Chondrocyte (in vitro differentiated cells): ENCODE measurements around the gene SYCP3. TPM values are rescaled to one million over a fixed set of nuclear protein-coding genes. Genes with fewer than 3 reads are reported as not detected.

Experiments used
- DNase-seq: peaks from one replicate; pipeline ENCODE4 v3.0.0; 2021; ENCODE audit warnings: mixed read lengths, low spot score
- H3K27ac Mint-ChIP-seq: one replicate; pipeline ENCODE4 v1.8.0; 2021; ENCODE audit warnings: mild to moderate bottlenecking, moderate library complexity, mixed read lengths; ENCODE audit not compliant: unreplicated experiment
- H3K27me3 Mint-ChIP-seq: 2 replicates; pipeline ENCODE4 v1.8.0; 2021; ENCODE audit warnings: low read depth, mixed read lengths
- H3K36me3 Mint-ChIP-seq: 2 replicates; pipeline ENCODE4 v1.8.0; 2021; ENCODE audit warnings: low read depth, mixed read lengths
- H3K4me1 Mint-ChIP-seq: 2 replicates; pipeline ENCODE4 v1.8.0; 2021; ENCODE audit warnings: low read depth, mild to moderate bottlenecking, mixed read lengths
- H3K4me3 Mint-ChIP-seq: one replicate; pipeline ENCODE4 v1.8.0; 2021; ENCODE audit warnings: mild to moderate bottlenecking, moderate library complexity, mixed read lengths; ENCODE audit not compliant: unreplicated experiment
- H3K9me3 Mint-ChIP-seq: 2 replicates; pipeline ENCODE4 v1.8.0; 2021; ENCODE audit warnings: low read depth, mixed read lengths
- CTCF ChIP-seq: fragments of 200-600 bp; sonication (generic); IDR thresholded peaks from 2 replicates; pipeline ENCODE4 v1.5.0; 2021; ENCODE audit warnings: antibody characterized with exemption, mild to moderate bottlenecking, moderate library complexity
- total RNA-seq: library from RNA; stranded (reverse); gene quantifications from 3 replicates; pipeline ENCODE4 v1.2.1, GENCODE V29; 2021

SYCP3 gene
- total RNA-seq, 1 donor from 2014 or later = 0.05 TPM

- peak overlapping the region; percentile 84 for H3K4me3 Mint-ChIP-seq
- peak overlapping the region; percentile 69 for H3K27ac Mint-ChIP-seq
- no peaks in the 10 kb centered on the region for H3K9me3 Mint-ChIP-seq
- no peaks in the 10 kb centered on the region for H3K36me3 Mint-ChIP-seq
- H3K27me3 Mint-ChIP-seq = no peaks in the 10 kb centered on the region
- TF ChIP-seq CTCF = peak; percentile 62
- H3K4me1 Mint-ChIP-seq = peaks cover 36% of the 10 kb centered on the region
- no peak for DNase-seq
These were observed 40.4 kb downstream of the SYCP3 start for GRCh38 chr12:101698800-101699347.

- DNase-seq = no peak
- Mint-ChIP-seq H3K27ac (peak overlapping the region; percentile 69), H3K4me3 (peak overlapping the region; percentile 84), H3K36me3 (no peaks in the 10 kb centered on the region), H3K27me3 (no peaks in the 10 kb centered on the region), H3K9me3 (no peaks in the 10 kb centered on the region), H3K4me1 (peaks cover 36% of the 10 kb centered on the region)
- no peak for TF ChIP-seq CTCF
These were observed 41.1 kb downstream of the SYCP3 start for GRCh38 chr12:101697930-101698799.

DNA sequence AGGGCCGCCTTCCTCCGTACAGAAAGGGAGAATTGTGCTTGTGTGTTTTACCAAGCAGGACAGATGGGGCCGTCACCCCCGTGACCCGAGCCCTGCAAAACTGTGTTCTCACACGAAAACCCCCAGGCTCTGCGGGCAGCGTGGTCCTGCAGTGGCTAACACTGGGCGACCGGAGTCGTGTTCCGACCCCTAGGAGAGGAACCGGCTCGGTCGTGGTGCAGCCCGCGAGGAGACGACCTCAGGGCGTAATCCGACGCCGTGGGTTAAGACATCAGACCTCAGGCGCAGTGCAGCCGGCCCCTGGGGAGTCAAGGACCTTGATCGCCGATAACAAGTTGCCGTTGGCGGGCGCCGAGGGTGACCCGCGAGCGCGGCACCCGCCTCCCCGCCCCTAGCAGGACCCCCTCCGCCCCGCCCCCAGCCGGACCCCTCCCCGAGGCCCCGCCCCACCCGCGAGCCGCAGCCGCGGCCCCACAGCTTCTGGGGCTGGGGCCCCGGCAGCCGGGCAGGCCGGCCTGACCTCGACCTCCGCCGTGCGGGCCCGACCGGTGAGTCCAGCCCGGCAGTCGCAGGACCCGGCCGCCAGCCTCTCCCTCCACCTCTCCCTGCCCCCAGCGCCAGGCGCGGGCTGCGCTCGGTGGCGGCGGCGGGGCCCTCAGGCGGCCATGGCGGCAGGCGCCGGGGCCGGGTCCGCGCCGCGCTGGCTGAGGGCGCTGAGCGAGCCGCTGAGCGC is 41.9 kb downstream of the SYCP3 start, which contains the start of gene CHPT1:
Gene CHPT1, plus strand, starts transcription at position 444 of the 733 bp plus-strand sequence. Its CDS starts 222 bp downstream, at position 666.
- no peak for TF ChIP-seq CTCF
- peak within 1 kb of the TSS; percentile 84 for H3K4me3 Mint-ChIP-seq
- no peaks in the 10 kb centered on the region for H3K27me3 Mint-ChIP-seq
- peaks cover 36% of the 10 kb centered on the region for H3K4me1 Mint-ChIP-seq
- H3K27ac Mint-ChIP-seq = peak within 1 kb of the TSS; percentile 69
- H3K36me3 Mint-ChIP-seq = no peaks in the 10 kb centered on the region
- no peaks in the 10 kb centered on the region for H3K9me3 Mint-ChIP-seq
- DNase-seq = no peak

DNA sequence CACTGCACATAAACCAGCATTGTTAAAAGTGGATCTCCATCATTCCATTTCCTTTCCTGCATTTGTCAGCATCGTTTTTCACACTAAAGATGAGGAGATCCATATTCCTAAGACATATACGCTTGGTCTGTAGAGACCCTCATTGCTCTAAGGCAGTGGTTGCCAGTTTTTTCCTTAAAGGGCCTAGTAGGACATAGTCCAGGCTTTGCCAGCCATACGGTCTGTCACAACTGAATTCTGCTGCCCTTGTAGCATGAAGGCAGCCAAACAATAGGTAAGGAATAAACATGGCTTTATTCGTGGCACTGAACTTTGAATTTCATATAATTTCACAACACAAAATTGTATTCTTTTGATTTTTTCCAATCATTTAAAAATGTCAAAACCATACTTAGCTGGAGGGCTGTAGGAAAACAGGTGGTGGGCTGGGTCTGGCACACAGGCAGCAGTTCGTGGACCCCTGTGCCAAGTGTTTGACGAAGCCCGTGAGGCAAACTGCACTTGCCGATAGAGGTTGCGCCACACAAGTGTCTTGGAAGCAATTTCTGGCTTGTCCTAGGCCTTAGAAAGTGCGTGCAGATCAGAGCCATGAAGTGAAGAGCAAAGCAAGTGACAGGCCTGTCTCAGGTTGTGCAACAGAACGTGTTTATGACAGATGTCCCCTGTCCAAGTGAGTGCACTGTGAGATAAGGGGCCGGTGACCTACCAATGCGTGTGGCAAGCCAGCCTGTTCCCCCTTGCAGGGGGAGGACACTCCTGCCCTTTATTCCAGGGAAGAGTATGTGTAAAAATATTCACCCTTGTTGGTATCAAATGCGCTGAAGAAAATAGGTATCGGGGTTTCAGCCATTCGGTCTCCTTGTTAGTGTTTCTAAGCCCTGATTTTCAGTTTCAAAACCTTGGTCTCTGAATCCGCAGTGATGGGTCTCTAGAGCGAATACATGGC is 42.7 kb downstream of the SYCP3 start:
- no peaks in the 10 kb centered on the region for H3K36me3 Mint-ChIP-seq
- H3K27ac Mint-ChIP-seq = peak overlapping the region; percentile 30
- H3K4me1 Mint-ChIP-seq = peaks cover 36% of the 10 kb centered on the region
- H3K9me3 Mint-ChIP-seq = no peaks in the 10 kb centered on the region
- no peaks in the 10 kb centered on the region for H3K27me3 Mint-ChIP-seq
- DNase-seq = no peak
- TF ChIP-seq CTCF = no peak
- H3K4me3 Mint-ChIP-seq = peak overlapping the region; percentile 77
